Activated CD4-positive, CD25-positive, alpha-beta regulatory T cell (primary cell): ENCODE results near the gene REEP2.
"Not testable (repeated sequence)": the region's sequence is repeated elsewhere in the genome, so short reads cannot be mapped to it uniquely, and the experiment has no call there.

Source experiments
- DNase-seq, 4 experiments: peaks; one replicate each; lab custom pipeline; 2025; lab: John Stamatoyannopoulos, UW

REEP2 gene, protein sequence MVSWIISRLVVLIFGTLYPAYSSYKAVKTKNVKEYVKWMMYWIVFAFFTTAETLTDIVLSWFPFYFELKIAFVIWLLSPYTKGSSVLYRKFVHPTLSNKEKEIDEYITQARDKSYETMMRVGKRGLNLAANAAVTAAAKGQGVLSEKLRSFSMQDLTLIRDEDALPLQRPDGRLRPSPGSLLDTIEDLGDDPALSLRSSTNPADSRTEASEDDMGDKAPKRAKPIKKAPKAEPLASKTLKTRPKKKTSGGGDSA

DNA sequence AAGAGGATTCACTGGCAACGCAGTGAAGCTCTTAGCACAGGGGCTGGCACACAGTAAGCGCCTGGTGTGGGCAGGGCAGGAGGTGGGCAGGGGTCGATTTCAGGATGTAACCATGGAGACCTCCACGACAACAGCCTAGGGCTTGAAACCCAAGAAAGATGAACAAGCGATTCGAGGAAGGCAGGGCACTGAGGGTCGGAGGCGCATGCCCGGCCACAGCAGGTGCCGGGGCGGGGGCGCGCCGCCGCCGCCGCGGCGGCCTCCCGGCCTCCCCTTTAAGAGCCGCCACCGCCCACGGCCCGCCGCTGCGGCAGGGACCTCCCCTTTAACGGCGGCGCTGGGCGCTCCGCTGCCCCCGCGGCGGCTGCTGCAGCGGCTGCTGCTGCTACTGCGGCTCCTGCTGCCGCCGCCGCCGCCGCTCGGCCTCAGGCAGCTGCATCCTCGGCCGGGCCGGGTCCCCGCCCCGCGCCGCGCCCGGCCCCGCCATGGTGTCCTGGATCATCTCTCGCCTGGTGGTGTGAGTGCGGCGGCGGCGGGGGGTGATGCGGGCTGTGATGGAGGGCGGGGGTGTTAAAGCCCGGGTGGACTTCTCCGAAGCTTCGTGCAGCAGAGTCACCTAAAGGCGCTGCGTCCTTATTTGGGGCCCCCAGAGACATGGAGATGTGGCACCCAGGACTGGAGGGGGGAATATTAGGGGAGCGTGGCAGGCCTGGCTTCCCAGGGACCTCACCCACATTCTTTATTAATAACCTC, at the start of gene REEP2:
REEP2 (plus strand) TSS at position 334 of the 753 bp plus-strand sequence; CDS start at position 486, 152 bp downstream.
- DNase-seq = peak; percentile 16 to 22 (median 18)

DNA sequence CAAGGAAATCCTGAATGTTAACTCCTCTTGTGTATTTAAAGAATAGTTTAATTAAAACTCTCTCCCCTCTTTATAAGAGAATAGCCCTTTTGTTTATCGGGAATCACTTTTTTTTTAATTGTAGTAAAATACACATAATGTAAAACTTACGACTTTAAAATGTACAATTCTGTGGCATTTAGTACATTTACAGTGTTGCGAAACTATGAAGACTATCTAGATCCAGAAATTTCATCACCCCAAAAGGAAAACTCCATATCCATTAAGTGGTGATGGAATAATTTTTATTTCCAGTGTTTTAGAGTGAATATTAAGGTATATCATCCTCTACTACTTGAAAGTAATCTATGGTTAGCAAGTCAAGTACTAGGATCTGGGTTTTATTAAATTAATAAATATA, 49.5 kb upstream of the REEP2 start:
- DNase-seq = no peak

DNA sequence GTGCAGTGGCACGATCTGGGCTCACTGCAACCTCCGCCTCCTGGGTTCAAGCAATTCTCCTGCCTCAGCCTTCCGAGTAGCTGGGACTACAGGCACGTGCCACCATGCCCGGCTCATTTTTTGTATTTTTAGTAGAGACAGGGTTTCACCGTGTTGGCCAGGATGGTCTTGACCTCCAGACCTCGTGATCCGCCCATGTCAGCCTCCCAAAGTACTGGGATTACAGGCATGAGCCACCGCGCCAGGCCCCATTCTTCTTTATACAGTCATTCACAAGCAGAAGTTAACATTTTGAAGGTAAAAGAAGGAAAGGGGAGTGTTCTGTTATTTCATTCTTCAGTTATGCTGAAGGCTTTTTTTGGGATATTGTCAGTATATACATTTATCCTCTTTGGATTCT, 48.9 kb upstream of the REEP2 start:
- not testable (repeated sequence) for DNase-seq

- DNase-seq = no peak
Observed at GRCh38 chr5:138391859-138392386, 46.9 kb upstream of the REEP2 start.

DNA sequence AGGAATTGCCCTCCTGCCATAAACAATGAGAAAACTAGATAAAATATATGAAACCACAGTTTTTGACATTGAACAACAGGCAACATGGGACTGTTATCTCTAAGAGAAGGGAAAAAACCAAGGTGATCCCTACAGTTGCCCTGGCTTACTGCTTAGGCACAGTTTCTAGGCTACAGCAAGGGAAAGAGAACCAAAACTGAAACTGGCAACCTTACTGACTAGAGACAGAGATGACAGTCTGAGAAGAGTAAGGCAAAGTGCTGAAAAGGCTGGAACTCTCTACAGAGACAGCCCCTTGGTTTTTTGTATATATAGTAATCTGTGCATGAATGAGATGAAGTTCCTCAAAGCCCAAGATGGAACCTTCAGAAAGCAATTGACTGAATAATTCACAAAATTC, 36.2 kb upstream of the REEP2 start:
- no peak for DNase-seq

DNA sequence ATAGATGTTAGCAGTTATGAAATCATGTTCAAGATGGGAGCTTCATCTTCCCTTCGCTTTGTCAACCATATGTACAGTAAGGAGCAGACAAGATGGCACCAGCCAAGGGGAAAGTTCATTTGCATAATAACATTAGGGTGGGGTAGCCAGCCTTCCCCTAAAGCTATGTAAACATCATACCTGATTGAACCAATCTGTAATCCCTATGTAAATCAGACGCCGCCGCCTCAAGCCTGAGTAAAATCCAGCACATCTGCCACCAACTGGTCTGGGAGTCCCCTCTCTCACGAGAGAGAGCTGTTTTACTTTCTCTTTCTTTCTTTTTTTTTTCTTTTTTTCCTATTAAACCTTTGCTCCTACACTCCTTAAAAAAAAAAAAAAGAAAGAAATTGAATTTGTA, 30.8 kb upstream of the REEP2 start:
- no peak for DNase-seq

- DNase-seq = peak in 1 of 4 experiments; percentile 2
Observed at GRCh38 chr5:138410996-138411640, 27.7 kb upstream of the REEP2 start.

- no peak for DNase-seq
Observed at GRCh38 chr5:138418444-138418843, 20.4 kb upstream of the REEP2 start.

- no peak for DNase-seq
Observed at GRCh38 chr5:138425079-138425478, 13.8 kb upstream of the REEP2 start.

GRCh38 chr5:138435943-138436342, 2.9 kb upstream of the REEP2 start:
- DNase-seq = no peak

- DNase-seq = no peak
Observed at GRCh38 chr5:138438003-138438723, 694 bp upstream of the REEP2 start.

DNA sequence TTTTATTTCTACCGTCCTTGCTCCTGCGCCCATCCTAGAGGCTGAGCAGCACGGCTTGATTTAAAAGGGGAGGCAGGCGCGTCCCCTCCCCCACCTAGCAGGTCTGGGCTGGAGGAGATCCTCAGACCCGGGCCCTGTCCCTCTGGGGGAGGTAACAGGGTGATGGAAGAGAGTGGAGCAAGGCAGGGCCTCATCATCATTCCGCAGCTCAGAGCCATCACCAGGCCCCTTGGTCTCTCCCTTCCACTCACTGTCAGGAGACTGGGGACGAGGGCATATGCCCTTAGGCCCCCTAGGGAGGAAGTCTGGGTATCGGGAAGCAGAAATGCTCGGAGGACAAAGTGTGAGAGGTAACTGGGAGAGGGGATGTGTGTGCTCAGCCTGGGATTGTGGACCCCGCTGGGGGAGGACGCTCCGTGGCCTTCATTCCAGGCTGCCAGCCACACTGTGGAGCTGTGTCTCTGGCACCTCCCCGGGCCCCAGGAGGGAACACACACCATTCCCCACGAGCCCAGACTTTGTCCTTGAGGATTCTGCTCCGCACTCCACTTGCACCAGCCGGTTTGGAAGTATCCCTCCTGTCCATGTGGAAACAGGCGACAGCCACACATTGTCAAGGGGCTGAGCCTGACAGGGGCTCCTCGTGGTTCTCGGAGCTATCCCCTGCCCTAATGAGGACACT, 761 bp downstream of the REEP2 start:
- no peak for DNase-seq

GRCh38 chr5:138440159-138441073, 1.6 kb downstream of the REEP2 start:
- DNase-seq = no peak

DNA sequence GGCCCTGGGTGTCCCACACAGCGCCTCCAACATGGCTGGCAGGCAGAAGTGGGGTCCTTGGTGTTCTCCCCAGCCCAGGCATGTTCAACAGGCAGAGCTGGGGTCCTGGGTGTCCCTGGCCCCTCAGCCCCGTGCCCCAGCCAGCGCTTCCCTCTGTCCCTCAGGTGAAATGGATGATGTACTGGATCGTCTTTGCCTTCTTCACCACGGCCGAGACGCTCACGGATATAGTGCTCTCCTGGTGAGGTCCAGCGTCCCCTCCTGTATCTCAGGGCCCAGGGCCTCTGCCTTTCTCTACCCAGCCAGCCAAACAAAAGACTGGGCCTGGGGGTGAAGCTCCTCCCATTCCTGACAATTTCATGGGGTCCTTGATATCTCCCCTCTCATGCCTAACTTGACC, 2.4 kb downstream of the REEP2 start:
- no peak for DNase-seq

GRCh38 chr5:138444078-138444773, 5.4 kb downstream of the REEP2 start:
- no peak for DNase-seq

DNA sequence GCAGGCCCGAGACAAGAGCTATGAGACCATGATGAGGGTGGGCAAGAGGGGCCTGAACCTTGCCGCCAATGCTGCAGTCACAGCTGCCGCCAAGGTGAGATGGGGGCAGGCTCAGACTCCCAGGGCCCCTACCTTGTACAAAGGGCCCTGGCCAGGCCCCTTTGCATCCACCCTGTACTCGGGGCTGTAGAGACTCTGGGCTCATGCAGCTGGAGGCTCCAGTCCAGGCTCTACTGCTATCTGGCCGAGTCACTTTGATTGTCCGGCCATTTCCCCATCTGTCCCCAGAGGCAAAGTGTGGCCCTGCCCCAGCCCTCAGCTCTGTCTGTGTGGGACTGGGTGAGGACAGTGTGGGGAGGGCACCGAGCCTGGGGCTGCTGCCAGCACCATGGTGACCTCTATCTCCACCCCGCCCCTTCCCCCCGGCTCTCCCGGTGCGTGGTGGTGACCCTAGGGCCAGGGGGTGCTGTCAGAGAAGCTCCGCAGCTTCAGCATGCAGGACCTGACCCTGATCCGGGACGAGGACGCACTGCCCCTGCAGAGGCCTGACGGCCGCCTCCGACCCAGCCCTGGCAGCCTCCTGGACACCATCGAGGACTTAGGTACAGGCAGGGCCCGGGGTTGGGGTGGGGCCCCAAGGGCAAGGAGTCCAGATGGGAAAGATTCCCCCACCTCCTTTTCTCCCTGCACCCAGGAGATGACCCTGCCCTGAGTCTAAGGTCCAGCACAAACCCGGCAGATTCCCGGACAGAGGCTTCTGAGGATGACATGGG, 6.1 kb downstream of the REEP2 start:
- no peak for DNase-seq

DNA sequence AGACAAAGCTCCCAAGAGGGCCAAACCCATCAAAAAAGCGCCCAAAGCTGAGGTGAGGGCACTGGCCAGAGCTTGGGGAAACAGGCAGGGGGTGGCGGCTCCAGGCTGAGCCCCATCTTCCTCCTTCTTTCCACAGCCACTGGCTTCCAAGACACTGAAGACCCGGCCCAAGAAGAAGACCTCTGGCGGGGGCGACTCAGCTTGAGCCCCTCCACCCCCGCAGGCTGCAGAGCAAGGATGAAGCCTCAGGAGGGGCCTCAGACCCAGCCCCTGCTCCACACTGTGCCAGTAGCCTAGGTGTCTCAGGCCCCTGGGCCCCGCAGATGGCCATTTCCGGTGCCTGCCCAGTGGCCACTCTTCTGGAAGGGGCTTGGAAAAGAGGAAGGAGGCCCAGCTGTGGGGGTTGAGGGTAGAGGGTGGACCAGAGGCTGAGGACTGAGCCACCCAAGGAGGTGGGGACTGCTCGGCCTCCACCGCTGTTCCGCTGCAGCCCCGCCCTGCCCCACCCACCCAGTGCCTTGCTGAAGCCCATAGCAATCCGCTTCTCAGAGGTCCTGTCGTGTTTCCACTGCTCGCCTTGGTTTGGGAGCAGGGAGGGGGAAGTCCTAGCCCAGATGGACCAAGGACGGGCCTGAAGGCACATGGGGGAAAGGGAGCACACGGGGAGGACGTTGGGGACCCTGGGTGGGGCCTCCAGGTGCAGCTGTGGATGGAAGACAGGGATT, 6.9 kb downstream of the REEP2 start:
- DNase-seq = no peak

GRCh38 chr5:138448070-138448469, 9.2 kb downstream of the REEP2 start:
- DNase-seq = no peak
